ENCODE data around the gene HDAC6.

The HDAC6 gene

GRCh38 chrX:48823053-48823452 is 21.2 kb downstream of the HDAC6 start:
- no peak for TF ChIP-seq CTCF (IDR thresholded peaks at IDR 0.05; ENCODE audit: unreplicated experiment in 3 of 3)
- Mint-ChIP-seq H3K27me3 (ENCODE audit: low read depth) (peaks cover 3% of the 10 kb centered on the region), H3K27ac (no peak overlapping the region), H3K4me3 (no peak overlapping the region), H3K36me3 (ENCODE audit: low read depth) (peaks cover 52% of the 10 kb centered on the region), H3K9me3 (peaks cover 25% of the 10 kb centered on the region), H3K4me1 (no peaks in the 10 kb centered on the region)

- Mint-ChIP-seq H3K27ac (no peak overlapping the region), H3K9me3 (peaks cover 31% of the 10 kb centered on the region), H3K4me1 (no peaks in the 10 kb centered on the region), H3K4me3 (no peak overlapping the region), H3K36me3 (ENCODE audit: low read depth) (peaks cover 57% of the 10 kb centered on the region), H3K27me3 (ENCODE audit: low read depth) (peaks cover 8% of the 10 kb centered on the region)
- TF ChIP-seq CTCF (IDR thresholded peaks at IDR 0.05; ENCODE audit: unreplicated experiment in 3 of 3): no peak
These were observed 22.2 kb downstream of the HDAC6 start for GRCh38 chrX:48824066-48824465.

GRCh38 chrX:48826135-48826875 is 24.4 kb downstream of the HDAC6 start, which contains the start of gene ERAS:
TSS of gene ERAS (plus strand) at chrX:48826513. CDS start at chrX:48829124, 2,611 bp downstream.
- H3K4me1 Mint-ChIP-seq: no peaks in the 10 kb centered on the region

GRCh38 chrX:48826876-48827653 is 25.2 kb downstream of the HDAC6 start:
- Mint-ChIP-seq H3K4me3 (no peak overlapping the region), H3K4me1 (no peaks in the 10 kb centered on the region), H3K9me3 (peaks cover 34% of the 10 kb centered on the region), H3K27me3 (ENCODE audit: low read depth) (peaks cover 28% of the 10 kb centered on the region), H3K36me3 (ENCODE audit: low read depth) (peaks cover 47% of the 10 kb centered on the region), H3K27ac (no peak overlapping the region)
- TF ChIP-seq CTCF (IDR thresholded peaks at IDR 0.05; ENCODE audit: unreplicated experiment in 3 of 3): no peak

More at GRCh38 chrX:48826135-48826875, 24.4 kb downstream of the HDAC6 start, which contains the start of gene ERAS:
- no peak for TF ChIP-seq CTCF (IDR thresholded peaks at IDR 0.05; ENCODE audit: unreplicated experiment in 3 of 3)
- H3K4me3 Mint-ChIP-seq: no peak within 1 kb of the TSS
- peaks cover 24% of the 10 kb centered on the region for H3K27me3 Mint-ChIP-seq (ENCODE audit: low read depth)
- peaks cover 36% of the 10 kb centered on the region for H3K9me3 Mint-ChIP-seq
- H3K36me3 Mint-ChIP-seq (ENCODE audit: low read depth): peaks cover 50% of the 10 kb centered on the region
- no peak within 1 kb of the TSS for H3K27ac Mint-ChIP-seq

- Mint-ChIP-seq H3K36me3 (ENCODE audit: low read depth) (peaks cover 46% of the 10 kb centered on the region), H3K4me1 (no peaks in the 10 kb centered on the region), H3K4me3 (no peak overlapping the region), H3K9me3 (peaks cover 33% of the 10 kb centered on the region), H3K27me3 (ENCODE audit: low read depth) (peaks cover 33% of the 10 kb centered on the region), H3K27ac (no peak overlapping the region)
- TF ChIP-seq CTCF (IDR thresholded peaks at IDR 0.05; ENCODE audit: unreplicated experiment in 3 of 3): no peak
These were observed 25.7 kb downstream of the HDAC6 start for GRCh38 chrX:48827654-48827968.

Data from nephron (organoid).